Fibroblast of skin of abdomen (primary cell): ENCODE measurements around the gene OBSCN.

Experiments used
- DNase-seq: peaks from one replicate; pipeline ENCODE4 v3.0.0-alpha.2; 2013

OBSCN gene

DNA sequence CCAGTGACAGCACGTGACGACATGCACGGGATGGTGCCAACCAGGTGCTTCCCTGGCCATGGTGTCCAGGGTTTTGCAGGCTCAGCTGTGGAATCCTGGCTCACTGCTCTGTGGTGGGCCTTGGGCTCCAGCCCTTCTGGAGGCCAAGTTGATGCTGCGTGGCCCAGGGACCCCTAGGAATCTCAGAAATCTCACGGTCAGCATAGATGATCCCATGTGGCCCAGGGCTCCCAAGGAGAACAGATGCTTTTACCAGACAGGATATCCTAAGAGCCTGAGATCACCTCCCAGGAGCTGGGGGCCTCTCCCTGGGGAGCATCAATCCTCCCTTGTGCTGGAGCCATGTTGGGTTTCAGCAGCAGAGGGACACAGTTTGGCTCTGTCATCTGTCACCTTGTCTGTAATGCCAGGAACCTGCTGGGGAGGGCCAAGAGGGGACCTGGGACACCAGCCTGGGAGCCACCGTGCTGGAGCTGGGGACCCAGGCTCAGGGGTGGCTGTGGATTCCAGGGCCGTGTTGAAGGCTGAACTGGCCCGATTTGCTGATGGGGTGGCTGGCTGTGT lies 134.9 kb downstream of the OBSCN start:
- DNase-seq: no peak

DNA sequence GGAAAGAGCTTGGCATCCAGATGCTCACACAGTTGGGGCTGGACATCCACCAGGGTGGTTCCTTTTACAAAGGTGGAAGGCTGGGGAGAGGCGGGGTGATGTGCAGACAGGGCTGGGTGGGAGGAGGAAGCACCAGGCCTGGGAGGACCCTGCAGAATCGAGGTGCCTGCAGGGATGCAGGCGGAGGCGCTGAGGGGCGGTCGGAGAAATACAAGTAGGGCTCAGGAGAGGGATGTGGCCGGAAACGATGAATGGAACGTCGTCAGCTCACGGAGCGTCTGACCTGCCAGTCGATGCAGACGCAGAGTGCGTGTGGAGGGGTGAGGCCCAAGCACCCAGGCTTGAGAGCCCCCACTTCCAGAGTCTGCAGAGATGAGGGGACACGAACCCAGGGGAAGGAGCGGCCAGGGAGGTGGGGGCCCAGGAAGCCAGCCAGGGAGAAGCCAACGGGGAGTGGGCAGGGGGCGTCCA lies 135.4 kb downstream of the OBSCN start:
- DNase-seq: no peak

DNA sequence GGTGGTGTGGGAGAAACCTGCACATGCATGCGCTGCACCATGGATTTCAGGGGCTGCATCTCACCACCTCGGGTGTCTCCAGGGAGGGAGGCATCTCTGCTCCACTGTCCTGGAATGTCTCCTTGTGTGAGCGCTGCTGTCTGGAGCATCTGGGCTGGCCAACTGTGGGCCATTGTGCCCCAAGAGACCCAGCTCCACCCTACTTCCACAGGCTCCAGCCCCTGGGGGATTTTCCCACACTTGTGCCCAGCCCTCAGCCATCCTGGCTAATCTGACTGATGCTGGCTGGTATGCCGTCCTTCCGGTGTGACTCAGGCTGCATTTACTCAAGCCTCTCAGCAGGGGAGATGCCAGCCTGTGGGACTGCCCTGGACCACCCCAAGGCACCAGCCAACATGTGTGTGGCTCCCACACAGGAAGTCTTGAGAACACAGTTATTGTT lies 136.8 kb downstream of the OBSCN start:
- DNase-seq: no peak

DNA sequence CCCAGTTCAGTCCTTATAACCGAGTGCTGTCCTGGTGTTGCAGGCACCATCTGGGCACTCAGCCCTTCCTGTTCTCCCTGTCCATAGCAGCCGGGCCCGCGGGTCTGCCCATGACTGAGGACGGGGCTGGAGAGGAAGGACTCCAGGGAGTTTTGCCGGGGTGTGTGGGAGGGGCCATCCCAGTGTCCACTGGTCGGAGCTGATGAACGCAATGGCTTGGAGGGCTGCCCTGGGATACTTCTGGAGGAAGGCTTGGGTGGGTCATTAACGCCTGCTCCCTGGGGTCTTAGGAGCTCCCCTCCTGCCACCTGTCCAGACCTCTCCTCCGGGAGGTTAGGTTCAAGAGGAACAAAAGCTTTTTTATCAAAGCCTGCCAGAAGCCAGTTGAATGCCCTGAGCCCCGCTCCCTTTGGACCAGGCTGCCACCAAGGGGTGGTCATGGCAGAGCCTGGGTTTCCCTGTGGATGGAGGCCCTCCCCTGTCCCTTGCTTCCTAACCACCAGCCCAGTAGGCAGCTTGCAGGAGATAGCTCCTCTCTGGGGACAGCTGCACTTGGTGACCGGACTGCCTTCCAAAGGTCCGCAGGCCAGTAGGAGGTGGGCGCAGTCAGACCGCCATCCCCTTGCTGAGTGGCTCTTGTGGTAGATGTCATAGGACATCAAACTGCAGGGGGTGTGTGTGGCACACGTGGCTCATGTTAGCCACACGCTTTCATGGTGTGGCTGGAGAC lies 137.5 kb downstream of the OBSCN start:
- no peak for DNase-seq

DNA sequence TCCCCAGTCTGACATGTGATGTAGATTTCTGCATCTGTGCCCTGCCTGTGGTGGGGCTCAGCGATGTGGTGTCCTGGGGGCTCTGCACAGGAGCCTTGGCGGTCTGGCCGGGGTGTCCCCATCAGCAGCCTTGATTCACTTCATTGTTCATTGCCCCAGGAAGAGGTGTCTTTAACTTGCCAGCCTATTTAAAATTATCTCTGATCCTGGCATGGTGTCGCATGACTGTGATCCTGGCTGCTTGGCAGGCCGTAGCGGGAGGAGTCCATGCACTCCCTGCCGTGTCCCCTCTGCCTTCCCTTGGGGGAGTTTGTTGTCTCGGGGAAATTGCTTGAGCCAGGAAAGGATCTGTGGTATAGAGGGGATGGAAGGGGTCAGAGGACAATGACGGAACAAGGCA lies 138.9 kb downstream of the OBSCN start:
- DNase-seq: no peak

DNA sequence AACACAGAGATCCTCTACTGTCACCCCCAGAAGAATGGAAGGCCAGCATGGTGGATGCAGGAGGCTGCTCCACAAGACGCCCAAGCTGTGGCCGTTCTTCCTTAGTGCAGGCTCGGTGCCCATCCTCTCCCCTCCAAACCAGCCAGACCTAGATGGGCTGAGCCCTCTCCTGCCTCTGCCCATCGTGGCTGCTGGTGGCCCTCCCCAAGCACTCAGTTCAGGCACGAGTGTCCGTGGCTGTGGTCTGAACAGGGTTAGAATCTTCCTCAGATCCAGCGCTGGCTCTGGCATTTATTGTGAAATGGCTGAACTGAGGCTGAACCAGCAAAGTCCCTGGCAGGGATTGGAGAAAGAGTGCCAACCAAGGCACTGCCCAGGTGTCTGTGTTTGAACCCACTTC lies 139.3 kb downstream of the OBSCN start:
- DNase-seq: no peak

DNA sequence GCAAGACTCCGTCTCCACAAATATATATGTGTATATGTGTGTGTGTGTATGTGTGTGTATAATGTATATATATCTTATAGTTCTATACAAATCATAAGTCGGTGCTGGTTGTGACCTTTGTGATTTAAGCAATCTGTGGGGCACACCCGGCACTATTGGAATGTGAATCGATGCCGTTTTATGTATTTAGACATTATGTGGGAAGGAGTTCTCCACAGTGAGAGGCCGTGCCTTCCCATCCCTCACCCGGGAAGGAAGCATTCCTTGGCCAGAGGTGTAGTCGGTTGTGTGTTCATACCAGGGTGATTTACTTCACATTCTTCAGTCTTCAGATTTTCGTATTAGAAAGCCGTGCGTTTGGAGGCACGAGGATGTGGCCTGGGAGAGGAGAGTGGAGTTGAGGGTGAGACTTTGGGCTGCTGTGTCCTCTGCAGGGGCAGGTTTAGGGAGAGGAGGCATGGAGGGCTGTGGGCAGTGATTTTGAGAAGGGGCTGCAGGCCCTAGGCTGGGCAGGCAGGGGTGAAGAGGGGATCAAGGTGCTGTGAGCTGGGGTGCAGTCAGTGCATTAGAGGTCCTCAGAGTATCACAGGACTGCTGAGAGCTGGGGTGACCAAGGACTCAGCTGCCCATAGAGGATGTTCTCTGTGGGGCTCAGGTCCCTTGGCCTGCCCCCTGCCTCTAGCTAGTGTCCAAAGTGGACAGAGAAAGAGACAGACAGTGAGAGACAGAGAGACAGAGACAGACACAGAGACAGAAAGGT lies 141.0 kb downstream of the OBSCN start:
- DNase-seq: no peak

DNA sequence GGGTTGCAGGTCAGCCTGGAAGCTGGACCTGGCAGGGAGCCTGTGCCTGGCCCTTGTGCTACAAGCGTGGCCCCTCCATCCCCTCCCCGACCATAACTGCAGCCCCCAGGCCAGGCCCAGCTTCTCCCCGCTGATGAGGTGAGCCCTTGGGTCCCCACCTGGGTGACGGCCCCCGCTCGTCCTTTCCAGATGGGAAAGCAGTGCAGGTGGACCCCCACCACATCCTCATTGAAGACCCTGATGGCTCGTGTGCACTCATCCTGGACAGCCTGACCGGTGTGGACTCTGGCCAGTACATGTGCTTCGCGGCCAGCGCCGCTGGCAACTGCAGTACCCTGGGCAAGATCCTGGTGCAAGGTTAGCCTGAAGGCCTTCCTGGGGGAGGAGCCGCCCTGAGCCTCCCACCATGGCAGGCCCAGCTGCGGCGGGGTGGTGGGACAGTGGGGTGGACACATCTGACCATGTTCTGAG lies 141.9 kb downstream of the OBSCN start:
- DNase-seq: no peak

DNA sequence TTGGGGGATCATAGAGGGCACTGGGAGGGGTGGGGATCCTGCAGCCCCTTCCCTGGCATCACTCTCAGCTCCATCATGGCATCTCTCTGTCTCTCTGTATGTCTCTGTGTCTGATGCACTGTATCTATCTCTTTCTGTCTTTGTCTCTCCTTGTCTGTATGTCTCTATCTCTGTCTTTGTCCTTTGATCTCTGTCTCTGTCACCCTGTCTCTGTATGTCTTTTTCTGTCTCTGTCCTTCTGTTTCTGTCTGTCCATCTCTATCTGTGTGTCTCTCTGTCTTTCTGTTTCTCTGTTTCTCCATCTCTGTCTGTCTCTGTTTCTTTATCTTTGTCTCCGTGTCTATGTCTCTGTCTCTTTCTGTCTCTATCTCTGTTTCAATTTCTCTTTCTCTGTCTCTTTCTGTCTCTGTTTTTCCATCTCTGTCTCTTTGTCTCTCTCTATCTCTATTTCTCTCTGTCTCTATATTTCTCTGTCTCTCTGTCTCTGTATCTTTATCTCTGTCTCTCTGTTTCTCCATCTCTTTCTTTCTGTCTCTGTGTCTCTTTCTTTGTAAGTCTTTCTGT lies 142.4 kb downstream of the OBSCN start:
- no peak for DNase-seq

DNA sequence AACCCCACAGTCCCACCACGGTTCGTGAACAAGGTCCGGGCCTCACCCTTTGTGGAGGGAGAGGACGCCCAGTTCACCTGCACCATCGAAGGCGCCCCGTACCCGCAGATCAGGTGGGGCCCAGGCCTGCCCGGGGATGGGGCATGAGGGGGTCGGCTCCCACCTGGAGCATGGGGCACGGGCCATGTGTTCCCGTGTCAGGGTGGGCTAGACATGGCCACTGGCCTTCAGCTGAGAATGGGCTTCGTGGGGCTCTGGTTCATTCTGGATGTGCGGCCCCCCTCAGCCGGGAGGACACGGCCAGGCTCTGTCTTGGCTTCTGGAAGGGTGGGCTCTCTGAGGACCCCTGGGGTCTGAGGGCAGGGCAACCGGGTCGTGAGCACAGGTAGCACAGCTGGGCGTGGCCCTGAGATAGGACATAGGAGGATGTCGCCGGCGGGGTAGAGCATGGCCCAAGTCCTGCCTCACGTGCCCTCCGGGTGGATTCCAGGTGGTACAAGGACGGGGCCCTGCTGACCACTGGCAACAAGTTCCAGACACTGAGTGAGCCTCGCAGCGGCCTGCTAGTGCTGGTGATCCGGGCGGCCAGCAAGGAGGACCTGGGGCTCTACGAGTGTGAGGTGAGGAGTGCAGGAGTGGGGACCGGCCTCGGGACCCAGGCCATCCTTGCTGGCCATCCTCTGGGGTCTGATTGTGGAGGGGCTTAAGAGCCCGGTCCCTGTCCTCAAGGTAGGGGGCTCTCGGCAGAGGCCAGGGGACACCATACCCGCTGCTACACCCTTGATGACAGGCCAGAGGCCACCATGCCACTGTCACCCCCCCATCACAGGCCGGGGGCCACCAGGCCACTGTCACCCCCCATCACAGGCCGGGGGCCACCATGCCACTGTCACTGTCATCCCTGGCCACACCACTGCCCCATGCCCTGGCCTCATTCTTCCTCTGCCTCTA lies 143.3 kb downstream of the OBSCN start:
- DNase-seq: no peak

DNA sequence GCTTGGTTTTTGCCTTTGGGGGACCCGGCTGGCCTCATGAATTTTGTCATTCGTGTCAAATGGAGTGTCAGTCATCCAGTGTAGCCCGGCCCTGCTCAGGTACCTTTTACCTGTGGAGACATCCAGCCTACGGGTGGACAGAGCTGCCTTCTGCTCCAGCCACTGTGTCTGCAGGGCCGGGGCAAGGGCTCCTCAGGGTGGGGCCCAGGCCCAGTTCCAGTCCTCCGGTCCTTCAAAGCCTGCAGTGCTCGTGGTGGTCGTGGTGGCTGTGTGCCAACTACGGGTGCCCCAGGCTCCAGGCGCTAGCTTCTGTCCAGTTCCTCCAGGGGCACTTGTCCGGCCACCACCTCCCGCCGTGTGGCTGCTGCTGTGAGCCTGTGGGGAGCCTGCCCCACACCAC lies 144.0 kb downstream of the OBSCN start:
- no peak for DNase-seq

DNA sequence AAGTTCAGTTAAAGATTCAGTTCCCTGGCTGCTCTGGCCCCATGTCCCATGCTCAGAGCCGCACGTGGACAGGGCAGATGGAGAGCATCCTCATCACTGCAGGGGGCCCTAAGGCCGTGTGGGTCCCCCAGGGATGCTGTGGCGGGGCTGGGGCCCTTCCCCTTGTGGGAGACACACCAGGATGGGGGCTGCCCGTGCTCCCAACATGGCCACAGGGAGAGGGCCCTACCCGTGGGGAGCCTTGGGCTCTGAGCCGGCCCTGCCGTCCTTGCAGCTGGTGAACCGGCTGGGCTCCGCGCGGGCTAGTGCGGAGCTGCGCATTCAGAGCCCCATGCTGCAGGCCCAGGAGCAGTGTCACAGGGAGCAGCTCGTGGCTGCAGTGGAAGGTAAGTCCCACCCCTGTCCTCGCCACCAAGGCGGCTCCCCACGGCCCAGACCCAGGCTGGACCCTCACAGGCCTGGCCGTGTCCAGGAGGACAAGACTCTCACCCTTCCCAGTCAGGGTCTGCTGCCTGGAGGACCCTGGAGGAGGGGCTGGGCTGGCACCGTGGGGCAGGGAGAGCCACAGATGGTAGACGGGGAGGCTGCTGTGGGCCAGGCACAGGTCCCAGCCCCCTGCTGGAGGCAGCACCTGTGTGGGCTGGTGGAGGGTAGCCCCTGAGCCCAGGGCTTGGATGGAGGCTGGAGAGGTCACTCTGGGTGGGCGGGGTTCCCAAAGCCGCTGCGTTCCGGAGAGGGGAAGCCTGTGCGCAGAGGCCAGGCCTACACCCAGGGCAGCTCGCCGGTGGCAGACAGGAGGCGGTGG lies 145.0 kb downstream of the OBSCN start:
- DNase-seq: no peak

DNA sequence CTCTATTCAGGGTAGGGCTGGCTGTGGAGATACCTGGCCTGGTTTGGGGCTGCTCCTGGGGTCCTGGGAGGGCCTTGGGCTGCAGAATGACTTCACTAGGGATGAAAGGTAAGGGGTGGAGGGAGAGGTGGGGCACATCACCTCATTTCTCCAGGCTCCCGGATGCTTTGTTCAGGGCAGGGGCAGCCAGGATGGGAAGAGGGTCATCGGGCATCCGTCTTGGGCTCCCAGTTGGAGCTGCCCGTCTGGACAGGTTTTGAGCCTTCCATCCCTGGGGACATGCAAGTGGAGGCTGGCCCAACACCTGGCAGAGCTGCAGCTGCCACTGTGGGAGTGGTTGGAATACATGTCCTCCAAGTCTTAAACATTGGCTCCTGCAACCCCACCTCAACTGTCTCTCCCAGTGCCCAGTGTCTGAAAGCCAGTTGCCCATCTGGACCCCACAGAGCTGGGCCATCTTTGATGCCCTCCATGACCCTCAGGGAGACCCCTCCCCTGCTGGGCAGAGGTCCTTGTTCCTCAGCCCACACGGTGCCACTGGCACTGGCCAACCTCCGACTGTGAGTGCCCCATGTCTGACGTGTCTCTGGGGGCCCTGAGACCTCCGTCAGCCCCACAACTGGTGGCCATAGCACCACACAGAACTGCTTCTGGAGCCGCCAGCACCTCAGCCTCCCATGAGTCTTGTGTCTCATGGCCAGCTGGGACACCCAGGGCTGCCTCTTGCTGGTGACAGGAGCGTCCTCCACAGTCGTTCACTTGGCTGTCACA lies 145.9 kb downstream of the OBSCN start:
- DNase-seq: no peak

DNA sequence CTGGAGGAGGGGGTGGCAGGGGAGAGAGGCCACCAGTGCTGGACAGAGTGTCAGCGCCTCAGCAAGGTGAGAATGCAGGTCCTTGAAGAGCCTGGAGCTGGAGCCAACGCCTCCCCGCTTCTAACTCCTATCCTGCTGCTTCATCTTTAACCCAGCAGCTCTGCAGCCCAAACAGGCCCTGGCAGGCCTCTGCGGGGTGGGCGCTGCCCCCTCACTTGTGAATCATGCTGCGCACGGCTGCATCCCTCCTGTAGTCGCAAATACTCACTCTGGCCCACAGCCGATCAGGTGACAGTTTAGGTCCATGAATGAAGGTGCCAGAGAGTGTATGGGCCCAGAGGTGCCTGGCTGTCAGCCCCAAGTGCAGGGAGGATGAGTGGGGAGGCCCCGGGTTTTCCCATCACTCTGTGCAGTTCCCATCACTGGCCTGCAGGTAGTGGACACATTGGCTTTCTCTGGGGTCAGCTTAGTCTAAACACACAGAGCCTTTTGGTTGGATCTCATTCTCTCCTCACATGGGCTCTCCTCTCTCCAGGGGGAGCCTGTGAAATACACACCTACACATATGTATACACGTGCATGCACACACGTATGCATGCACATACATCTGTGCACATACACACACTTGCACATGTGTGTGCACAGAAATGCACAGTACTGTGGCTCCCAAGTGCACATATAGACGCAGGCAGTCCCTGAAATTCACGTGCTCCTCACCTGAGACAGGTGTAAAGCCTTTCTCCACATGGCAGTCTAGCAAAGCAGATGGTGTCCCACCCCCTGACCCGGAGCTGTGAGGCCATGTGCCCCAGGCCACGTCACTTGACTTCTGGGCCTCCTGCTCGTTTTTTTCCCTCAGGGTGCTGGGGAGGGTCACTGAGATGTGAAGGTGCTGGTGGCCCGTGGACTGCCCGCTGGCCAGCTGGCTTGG lies 146.8 kb downstream of the OBSCN start:
- DNase-seq: no peak

DNA sequence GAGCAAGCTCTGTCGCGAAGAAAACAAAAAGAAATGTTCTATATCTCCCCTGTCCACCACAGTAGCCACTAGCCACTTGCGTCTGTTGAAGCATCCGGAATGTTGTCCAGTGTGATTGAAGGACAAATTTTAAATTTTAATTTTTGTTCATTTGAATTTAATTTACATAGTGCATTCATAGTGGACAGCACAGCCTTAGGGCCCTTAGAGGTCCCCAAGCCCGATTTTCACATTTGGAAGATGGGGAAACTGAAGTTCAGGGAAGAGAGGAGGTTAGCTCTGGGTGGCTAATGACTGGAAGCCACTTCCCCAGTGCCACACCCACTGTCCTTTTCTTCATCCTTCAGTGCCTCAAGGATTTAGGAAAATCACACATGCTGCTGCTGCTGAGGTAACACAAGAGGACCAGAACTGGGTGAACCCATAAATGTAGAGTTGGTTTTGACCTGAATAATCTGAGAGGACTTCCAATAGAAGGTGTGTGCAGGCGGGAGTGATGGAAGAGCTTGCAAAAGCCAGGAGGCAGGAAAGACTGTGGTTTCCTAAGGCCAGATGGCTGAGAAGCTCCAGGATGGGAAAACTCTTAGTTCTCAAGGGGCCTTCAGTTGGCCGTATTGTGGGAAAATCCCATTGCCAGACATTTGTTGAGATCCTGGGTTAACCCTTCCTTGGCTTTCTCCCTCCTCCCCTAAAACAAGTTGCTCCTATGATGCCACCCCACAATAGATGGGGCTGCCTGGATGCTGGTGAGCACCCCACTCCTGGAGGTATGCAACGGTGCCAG lies 149.2 kb downstream of the OBSCN start:
- DNase-seq: no peak

DNA sequence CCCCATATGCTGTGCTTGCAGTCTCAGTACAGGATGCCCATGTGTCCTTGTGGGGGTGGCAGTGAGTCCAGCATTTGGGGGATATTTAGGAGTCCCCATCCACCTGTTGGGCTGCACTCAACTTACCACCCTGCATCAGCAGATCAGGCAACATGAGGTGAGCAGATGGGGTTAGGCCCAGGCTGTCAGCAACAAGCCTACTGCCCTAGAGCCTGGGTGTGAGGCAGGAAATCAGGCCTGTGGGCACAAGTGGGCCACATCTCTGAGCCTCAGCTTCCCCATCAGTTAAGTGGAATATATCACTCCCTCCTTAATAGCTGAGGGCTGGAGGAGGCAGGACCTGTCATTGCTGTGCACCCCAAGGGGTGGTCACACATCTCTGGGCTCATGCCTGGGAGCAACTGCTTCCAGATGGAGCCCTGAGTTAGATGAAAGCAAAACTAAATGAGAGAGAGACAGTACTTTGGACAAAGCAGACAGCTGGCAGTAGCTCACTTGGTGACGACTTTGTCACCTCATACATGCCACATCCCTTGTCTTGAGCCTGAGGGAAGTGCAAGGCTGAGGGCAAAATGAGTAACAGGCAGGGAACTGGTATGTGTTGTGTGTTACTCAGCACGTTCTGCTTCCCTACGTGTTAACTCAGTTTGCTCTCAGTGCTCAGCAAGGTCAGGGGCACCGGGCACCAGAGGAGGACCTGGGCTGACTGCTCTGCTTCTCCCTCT lies 150.4 kb downstream of the OBSCN start:
- DNase-seq: no peak

DNA sequence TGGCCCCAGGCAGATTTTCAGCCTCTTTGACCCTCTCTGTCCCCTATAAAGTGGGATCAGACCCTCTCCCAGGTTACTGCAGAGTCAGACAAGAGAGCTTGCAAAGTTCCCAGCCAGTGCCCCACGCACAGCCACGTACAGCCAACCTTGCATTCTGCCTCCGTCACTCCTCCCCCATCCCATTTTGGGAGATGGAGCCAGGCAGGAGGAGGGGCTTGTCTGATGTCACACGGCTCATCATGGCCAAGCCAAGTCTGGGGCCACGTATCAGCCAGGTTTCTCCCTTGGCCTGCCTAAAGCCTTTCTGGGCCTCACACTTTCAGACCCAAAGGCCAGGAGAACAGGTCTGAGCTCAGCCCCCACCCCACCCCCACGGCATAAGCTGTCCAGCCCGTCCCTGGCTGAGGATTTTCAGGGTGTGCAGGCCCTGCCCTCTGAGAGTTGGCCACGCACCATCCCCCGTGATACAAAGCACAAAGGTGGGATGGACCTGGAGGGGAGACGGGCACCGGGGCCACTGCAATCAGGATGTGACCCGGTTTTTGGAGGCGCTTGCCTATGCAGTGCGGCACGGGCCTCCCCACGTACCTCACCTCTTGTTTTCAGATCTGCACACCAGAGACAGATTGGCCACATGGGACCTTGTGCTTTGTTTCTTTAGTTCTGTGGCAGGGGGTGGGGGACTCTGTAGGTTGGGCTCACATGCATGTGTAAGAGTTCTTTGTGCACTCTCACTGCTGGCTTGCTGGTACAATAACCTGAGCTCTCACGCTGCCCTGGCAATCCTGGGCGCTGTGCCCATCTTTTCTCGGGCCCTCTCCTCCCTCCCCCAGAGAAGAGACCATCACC lies 151.1 kb downstream of the OBSCN start:
- no peak for DNase-seq
